ENCODE data around the gene MAMSTR.

Gene MAMSTR

DNA sequence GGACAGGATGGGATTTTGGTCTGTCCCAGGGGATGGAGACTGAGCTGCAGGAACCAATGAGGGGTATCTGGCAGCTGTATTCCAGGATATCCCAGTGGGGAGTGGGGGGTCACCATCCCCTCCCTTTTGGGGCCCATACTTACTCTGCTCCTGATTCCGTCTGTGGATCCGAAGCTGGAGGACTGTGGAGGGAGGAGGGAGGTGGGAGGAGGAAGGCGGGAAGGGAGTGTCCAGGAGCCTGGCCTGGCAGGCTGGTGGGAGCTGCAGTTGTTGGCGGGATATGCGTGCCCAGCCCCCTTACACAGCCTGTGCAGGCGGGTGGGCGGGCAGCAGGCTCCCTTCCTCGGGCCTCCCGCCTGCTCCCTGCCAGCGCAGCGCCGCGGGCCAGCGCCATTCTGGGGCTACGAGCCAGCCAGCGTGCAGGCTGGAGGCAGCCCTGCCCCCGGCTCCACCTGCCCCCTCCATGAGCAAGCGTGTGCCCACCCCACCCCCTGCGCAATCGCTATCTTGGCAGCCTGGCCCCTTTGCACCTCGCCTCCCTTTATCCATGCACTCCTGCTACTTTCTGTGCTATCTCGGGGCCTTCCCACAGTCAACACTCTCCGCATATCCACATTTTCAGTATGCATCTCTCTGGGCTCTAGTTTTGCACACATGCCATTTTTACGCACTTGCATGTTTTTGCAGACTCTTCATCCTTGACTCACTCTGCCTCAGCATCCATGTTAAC lies 2.8 kb downstream of the MAMSTR start:
- no peaks in the 10 kb centered on the region for H3K9me3 Mint-ChIP-seq
- no peak overlapping the region for H3K4me3 Mint-ChIP-seq
- H3K27ac Mint-ChIP-seq, result no peak overlapping the region
- peaks cover 30% of the 10 kb centered on the region for H3K4me1 Mint-ChIP-seq (ENCODE audit: low read depth)
- H3K36me3 Mint-ChIP-seq (ENCODE audit: low read depth), result peaks cover 2% of the 10 kb centered on the region
- no peak for DNase-seq
- no peaks in the 10 kb centered on the region for H3K27me3 Mint-ChIP-seq

DNA sequence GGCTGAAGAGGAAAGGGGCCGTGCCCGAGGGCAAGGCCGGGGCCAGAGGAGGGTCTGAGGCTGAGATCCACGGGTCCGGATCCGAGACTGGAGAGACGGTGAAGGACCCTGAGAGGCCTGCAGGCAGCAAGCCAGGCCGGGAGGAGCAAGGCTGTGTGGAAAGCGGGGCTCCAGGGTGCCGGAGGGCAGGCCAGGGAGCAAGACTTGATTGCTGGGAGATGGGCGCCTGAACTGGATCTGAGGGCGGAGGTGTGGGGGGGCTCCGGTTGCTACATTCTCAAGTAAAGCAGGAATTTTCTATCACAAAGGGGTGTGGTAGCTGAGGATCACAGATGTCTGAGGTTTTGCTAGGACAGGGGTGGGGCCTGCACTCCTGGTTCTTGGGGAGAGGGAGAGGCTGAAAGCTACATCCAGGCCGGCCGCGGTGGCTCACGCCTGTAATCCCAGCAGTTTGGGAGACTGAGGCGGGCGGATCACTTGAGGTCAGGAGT lies 3.8 kb downstream of the MAMSTR start:
- no peak overlapping the region for H3K27ac Mint-ChIP-seq
- H3K27me3 Mint-ChIP-seq, result no peaks in the 10 kb centered on the region
- peak overlapping the region; percentile 83 for H3K4me3 Mint-ChIP-seq
- H3K36me3 Mint-ChIP-seq (ENCODE audit: low read depth), result peaks cover 7% of the 10 kb centered on the region
- no peaks in the 10 kb centered on the region for H3K9me3 Mint-ChIP-seq
- no peak for DNase-seq
- H3K4me1 Mint-ChIP-seq (ENCODE audit: low read depth), result peaks cover 24% of the 10 kb centered on the region

DNA sequence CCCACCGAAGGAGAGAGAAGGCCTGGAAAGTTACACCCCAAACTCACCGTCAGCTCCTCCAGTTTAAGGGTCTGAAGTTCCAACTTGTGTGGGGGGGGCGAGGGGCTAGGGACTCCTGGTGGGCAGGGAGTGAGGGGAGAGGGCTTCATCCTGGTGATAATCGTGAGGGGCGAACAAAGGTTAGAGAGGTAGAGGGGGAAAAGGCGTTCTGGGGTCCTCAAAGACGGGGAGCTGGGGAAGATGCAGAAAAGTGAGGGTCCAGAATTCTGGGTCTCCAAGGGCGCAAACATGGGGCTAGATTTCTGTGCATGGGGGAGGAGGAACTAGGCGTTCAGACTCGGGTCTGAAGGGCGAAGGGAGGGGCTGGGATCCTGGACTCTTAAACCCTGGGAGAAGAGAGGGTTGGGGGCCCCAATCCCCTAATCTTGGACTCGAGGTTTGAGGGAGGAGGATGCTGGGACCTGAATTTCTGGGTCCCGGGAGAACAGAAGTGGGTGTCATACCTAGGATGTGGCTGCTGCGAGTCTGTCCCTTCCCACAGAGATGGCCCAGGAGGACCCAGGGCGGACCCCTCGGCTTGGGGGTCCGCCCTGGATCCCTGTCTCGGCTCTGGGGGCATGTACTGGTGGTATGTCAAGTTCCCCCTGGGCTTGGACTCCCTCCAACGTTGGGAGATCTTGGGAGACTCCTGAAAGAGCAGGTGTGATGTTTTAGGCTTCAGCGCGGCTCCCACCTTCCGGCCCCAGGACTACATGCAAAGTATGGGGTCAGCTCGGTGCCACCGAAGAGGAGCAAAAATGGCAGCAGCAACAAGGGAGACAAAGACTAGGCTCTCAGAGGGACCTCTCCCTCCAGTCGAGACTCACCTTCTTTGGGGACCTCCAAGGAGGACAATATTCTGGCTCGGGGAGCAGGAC lies 4.5 kb downstream of the MAMSTR start:
- Mint-ChIP-seq H3K36me3 (ENCODE audit: low read depth) (peaks cover 6% of the 10 kb centered on the region), H3K27me3 (no peaks in the 10 kb centered on the region), H3K27ac (peak overlapping the region; percentile 91), H3K4me3 (peak overlapping the region; percentile 83), H3K4me1 (ENCODE audit: low read depth) (peaks cover 18% of the 10 kb centered on the region), H3K9me3 (no peaks in the 10 kb centered on the region)
- no peak for DNase-seq

DNA sequence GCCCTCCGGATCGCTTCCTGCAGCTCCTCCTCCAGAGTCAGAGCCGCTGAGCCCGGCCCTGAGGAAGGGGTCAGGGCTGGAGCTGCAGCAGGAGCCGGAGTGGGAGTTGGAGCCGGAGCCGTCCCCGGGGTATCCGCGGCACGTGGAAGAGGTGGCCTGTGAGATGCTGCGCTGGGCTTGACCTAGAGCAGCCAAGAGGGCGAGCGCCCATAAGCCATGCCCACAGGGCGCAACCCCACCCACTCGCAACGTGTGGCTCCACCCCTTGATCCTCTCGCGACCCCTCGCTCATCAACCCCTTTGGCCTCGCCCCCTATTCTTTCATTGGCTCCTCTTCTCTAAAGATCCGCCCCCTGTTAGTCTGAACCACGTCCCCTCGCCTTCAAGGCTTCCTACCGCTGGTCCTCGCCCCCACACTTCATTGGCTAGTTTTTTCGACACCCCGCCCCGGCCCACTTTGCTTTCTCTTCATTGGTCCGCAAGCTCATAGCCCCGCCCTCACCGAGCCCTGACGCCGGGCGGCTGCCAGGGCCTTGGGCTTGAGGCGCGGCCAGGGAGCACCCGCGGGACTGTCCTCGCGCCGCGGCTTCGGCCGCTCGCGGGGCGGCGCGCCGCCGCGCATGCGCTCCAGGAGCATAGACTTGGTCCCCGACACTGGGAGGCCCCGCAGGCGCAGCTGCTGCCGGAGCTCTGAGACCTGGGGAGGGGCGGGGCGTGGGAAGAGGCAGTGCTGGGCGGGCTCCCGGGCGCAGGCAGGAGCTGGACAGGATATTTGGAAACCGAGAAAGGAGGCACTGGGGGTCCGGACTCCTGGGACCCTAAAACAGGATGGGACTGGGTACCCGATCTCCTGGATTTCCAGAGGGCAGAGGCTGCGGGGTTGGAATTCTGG lies 5.4 kb downstream of the MAMSTR start:
- H3K4me3 Mint-ChIP-seq, result peak overlapping the region; percentile 86
- no peaks in the 10 kb centered on the region for H3K9me3 Mint-ChIP-seq
- peak overlapping the region; percentile 91 for H3K27ac Mint-ChIP-seq
- peaks cover 18% of the 10 kb centered on the region for H3K4me1 Mint-ChIP-seq (ENCODE audit: low read depth)
- peak; percentile 98 for DNase-seq
- peaks cover 6% of the 10 kb centered on the region for H3K36me3 Mint-ChIP-seq (ENCODE audit: low read depth)
- no peaks in the 10 kb centered on the region for H3K27me3 Mint-ChIP-seq

DNA sequence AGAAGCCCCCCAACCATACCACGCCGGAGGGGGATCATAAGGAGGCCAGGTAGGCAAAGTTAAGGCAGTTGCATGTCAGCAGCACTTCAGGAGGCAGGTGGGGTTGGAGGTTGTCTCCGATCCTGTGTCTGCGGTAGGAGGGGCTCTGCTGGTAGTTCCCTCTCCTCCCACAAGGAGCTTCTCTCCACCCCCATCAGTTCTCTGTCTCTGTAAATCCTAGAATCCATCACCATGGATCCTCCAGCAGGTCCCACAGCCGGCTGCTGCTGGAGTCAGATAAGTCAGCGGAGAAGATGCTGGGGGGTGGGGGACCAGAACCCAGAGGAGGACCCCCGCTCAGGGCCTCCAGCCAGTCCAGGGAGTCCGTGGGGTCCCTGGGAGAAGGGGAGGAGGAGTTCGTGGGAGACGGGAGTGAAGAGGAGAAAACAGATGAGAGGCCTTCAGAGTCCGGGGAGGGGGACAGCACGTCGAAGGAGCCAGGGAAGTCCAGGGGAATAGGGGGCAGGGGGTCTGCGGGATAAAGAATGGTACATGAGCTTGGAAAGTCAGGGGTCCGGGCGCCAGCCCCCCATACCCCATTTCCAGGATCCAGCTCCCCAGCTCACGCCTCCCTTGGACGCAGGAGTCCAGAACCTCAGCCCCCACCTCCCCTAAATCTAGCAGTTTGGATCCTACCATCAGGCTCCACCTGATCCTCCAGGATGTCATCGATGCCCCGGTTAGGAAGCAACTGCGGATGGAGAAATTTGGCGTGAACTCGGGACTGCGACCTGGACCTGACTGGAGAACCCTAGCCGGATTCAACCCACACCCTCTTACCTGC lies 6.3 kb downstream of the MAMSTR start:
- DNase-seq, result no peak
- Mint-ChIP-seq H3K36me3 (ENCODE audit: low read depth) (peaks cover 6% of the 10 kb centered on the region), H3K4me3 (peak overlapping the region; percentile 86), H3K27ac (peak overlapping the region; percentile 69), H3K4me1 (ENCODE audit: low read depth) (peaks cover 18% of the 10 kb centered on the region), H3K27me3 (no peaks in the 10 kb centered on the region), H3K9me3 (no peaks in the 10 kb centered on the region)

DNA sequence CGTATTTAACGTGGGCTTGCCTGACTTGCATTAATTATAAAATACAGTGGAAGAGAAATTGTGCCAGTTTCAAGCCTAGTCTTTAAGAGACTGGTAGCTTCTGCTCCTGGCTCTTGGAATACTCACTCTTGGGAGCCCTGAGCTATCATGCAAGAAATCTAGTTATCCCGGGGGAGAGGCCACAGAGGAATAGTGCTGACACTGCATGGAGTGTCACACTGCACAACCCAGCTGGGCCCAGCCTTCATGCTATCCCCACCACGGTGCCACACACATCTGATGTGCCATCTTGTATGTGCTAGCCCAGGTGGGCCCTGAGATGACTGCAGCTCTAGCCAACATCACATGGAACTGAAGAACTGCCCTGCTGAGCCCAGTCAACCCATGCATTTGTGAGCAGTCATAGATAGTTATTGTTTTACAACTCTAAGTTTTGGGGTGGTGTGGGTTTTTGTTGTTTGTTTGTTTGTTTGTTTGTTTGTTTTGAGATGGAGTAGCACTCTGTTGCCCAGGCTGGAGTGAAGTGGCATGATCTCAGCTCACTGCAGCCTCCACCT lies 8.3 kb downstream of the MAMSTR start:
- no peak for DNase-seq
- Mint-ChIP-seq H3K9me3 (no peaks in the 10 kb centered on the region), H3K27ac (no peak overlapping the region), H3K27me3 (no peaks in the 10 kb centered on the region), H3K4me3 (no peak overlapping the region), H3K36me3 (ENCODE audit: low read depth) (peaks cover 6% of the 10 kb centered on the region), H3K4me1 (ENCODE audit: low read depth) (peaks cover 18% of the 10 kb centered on the region)

DNA sequence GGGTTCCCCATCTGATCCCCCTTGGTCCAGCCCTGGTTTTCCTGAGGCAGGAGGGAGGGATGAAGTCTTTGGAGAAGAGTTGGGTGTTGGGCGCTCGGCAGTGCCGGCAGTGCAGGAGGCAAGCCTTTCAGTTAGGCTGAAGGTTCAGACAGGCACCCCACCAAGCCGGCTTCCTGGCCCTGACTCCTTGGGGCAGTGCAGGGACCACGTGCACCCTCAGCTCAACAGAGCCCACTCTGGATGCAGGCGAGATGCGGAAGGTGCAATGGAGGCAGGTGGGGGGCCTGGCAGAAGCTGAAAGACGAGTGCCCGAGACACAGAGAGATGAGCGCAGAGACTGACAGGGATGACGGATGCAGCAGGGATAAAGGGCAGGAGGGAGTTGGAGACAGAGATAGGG lies 11.1 kb downstream of the MAMSTR start:
- Mint-ChIP-seq H3K4me1 (ENCODE audit: low read depth) (peaks cover 7% of the 10 kb centered on the region), H3K4me3 (no peak overlapping the region), H3K9me3 (no peaks in the 10 kb centered on the region), H3K27me3 (no peaks in the 10 kb centered on the region), H3K36me3 (ENCODE audit: low read depth) (peaks cover 16% of the 10 kb centered on the region), H3K27ac (no peak overlapping the region)
- DNase-seq, result no peak

DNA sequence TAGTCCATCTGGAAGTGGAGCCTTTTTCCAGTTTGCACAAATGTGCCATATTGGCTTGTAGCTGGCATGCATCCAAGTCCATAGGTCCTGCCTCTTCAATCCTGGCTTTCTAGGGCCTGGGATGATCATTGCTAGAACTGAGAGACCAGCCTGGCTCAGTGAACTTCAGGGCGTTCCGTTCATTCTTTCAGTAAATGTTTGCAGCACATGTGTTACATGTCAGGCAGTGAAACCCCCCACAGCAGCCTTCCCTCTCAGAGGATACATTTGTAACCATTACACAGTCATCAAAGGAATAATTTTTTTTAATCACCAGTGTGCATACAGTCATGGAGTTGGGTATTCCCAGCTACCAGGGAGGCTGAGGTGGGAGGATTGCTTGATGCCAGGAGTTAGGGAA lies 14.1 kb downstream of the MAMSTR start:
- H3K27me3 Mint-ChIP-seq, result no peaks in the 10 kb centered on the region
- DNase-seq, result no peak
- no peaks in the 10 kb centered on the region for H3K4me1 Mint-ChIP-seq (ENCODE audit: low read depth)
- no peaks in the 10 kb centered on the region for H3K9me3 Mint-ChIP-seq
- no peak overlapping the region for H3K4me3 Mint-ChIP-seq
- H3K36me3 Mint-ChIP-seq (ENCODE audit: low read depth), result peaks cover 17% of the 10 kb centered on the region
- H3K27ac Mint-ChIP-seq, result no peak overlapping the region

DNA sequence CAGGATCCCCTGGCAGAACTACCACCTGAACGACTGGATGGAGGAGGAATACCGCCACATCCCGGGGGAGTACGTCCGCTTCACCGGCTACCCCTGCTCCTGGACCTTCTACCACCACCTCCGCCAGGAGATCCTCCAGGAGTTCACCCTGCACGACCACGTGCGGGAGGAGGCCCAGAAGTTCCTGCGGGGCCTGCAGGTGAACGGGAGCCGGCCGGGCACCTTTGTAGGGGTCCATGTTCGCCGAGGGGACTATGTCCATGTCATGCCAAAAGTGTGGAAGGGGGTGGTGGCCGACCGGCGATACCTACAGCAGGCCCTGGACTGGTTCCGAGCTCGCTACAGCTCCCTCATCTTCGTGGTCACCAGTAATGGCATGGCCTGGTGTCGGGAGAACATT lies 16.2 kb downstream of the MAMSTR start:
- peaks cover 17% of the 10 kb centered on the region for H3K36me3 Mint-ChIP-seq (ENCODE audit: low read depth)

DNA sequence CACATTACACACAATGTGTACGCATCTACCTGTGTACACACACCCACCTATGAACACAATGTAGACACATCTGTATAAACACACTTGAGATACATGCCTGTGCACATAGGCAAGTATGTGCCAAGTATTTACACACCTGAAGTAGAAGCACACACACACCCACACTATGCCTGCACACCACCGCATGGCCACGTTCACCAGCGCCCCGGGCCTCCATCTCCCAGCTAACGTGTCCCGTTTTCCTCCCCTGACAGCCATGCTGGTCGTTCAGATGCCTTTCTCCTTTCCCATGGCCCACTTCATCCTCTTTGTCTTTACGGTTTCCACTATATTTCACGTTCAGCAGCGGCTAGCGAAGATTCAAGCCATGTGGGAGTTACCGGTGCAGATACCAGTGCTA lies 16.8 kb downstream of the MAMSTR start:
- DNase-seq, result no peak
- Mint-ChIP-seq H3K36me3 (ENCODE audit: low read depth) (peaks cover 17% of the 10 kb centered on the region), H3K27me3 (peaks cover 6% of the 10 kb centered on the region), H3K9me3 (no peaks in the 10 kb centered on the region), H3K4me3 (no peak overlapping the region), H3K4me1 (ENCODE audit: low read depth) (no peaks in the 10 kb centered on the region), H3K27ac (no peak overlapping the region)

More for the DNA sequence above, 16.2 kb downstream of the MAMSTR start:
- H3K27me3 Mint-ChIP-seq, result peaks cover 2% of the 10 kb centered on the region
- H3K27ac Mint-ChIP-seq, result no peak overlapping the region
- no peaks in the 10 kb centered on the region for H3K9me3 Mint-ChIP-seq
- no peak overlapping the region for H3K4me3 Mint-ChIP-seq
- no peaks in the 10 kb centered on the region for H3K4me1 Mint-ChIP-seq (ENCODE audit: low read depth)
- DNase-seq, result no peak

DNA sequence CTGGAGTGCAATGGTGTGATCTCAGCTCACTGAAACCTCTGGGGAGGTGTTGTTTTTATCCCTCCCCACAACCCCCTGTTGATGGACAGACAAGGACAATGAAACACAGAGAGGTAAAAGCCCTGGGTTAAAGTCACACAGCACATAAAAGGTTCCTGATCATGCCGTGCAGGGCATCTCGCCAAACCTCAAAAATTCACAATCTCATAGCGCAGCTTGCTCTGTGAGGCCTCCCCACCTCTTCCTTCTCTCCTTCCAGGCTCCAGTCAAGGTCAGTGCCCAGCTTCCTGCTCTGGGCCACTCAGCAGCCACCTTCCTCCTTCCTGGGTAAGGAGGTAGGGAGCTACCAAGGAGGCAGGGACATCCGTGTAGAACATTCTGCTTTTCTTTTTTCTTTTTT lies 21.5 kb downstream of the MAMSTR start:
- Mint-ChIP-seq H3K4me1 (ENCODE audit: low read depth) (peaks cover 9% of the 10 kb centered on the region), H3K27ac (no peak overlapping the region), H3K36me3 (ENCODE audit: low read depth) (peaks cover 5% of the 10 kb centered on the region), H3K9me3 (no peaks in the 10 kb centered on the region), H3K4me3 (no peak overlapping the region), H3K27me3 (peaks cover 23% of the 10 kb centered on the region)
- no peak for DNase-seq

DNA sequence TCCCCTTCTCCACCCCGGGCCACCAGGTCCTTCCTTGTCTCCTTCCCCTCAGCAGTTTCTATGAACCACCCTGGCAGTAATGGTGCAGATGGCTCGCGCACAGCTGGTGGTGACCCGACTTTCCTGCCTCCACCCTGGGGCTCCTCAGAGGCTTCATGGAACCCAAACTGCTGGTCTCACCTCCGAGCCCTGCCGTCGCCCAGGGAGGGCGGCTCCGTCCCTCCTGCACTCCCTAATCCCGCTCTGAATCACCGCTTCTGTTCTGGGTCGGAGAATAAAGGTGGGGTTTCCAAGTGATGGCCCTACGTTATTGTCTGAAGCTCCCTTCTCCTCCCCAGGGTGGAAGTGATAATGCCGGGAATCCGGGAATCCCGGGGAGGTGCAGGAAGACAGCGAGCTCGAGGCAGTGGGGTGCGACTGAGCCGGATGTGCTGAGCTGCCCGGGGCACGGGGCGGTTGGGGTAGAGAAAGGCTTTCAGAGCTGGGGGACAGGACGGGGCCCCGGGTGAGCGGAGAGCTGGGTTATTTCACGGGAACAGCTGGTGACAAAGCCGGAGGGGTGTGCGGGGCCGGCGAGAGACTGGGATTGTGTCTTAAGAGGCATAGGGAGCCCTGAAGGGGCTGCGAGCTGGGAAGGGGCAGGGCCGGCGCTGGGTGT lies 23.0 kb downstream of the MAMSTR start:
- H3K27me3 Mint-ChIP-seq, result peaks cover 23% of the 10 kb centered on the region
- peaks cover 9% of the 10 kb centered on the region for H3K4me1 Mint-ChIP-seq (ENCODE audit: low read depth)
- H3K27ac Mint-ChIP-seq, result no peak overlapping the region
- DNase-seq, result no peak
- no peaks in the 10 kb centered on the region for H3K9me3 Mint-ChIP-seq
- H3K36me3 Mint-ChIP-seq (ENCODE audit: low read depth), result no peaks in the 10 kb centered on the region
- H3K4me3 Mint-ChIP-seq, result peak overlapping the region; percentile 61

DNA sequence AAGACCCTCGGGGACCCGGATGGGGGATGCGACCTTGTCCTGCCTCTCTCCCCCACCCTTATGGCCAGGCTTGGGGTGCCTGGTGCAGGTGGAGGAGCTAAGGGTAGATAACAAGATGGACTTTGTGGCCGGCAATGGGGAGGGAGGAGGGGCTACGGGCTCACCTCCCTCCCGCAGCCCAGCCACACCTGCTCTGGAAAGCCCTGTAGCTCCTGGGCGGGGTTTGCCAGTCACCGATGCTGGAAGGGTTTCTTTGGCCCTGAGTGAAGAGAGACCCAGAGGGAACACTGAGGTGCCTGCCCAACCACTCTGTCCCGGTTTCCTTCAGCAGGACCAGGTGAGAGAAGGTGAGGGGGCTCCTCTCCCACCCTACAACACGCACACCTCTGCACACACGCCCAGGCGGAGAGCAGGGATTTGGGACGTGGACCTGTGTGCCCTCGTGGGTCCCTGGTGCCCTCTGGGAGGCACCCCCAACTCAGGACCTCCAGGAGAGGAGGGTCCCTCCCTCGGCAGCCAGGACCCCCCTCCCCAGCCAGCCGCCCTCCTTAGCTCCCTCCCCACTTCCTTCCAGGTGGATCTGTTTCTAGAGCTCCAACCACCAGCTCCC lies 23.7 kb downstream of the MAMSTR start, which contains the start of gene FUT2:
FUT2 (plus strand) TSS at position 229 of the 610 bp plus-strand sequence. CDS start 6,986 bp downstream, outside the sequence.
- no peak for DNase-seq
- Mint-ChIP-seq H3K36me3 (ENCODE audit: low read depth) (no peaks in the 10 kb centered on the region), H3K4me3 (peak within 1 kb of the TSS; percentile 61), H3K27me3 (peaks cover 23% of the 10 kb centered on the region), H3K9me3 (no peaks in the 10 kb centered on the region), H3K4me1 (ENCODE audit: low read depth) (peaks cover 9% of the 10 kb centered on the region), H3K27ac (no peak within 1 kb of the TSS)

Data from activated T-cell treated with anti-CD3 and anti-CD28 coated beads, Interleukin-2, amount 50 U/mL, for 24 hours (primary cell).